Transverse colon (tissue), 4 donors: Measurements from ENCODE around the gene FZD1.

ENCODE experiments used
- CTCF ChIP-seq, 5 experiments: fragments of 200-600 bp in 3 of 5; fragments of 450-650 bp in 2 of 5; sonication (generic) in 3 of 5; IDR thresholded peaks; 1 replicate in 2 of 5; 2 replicates in 3 of 5; pipeline ENCODE4 v1.5.1; 2016 to 2017; ENCODE audit warnings: antibody characterized with exemption in 5 of 5, inconsistent platforms in 3 of 5, mild to moderate bottlenecking in 2 of 5, moderate library complexity in 1 of 5
- EP300 ChIP-seq: sonication (generic); formaldehyde crosslinking; IDR thresholded peaks from one replicate; pipeline ENCODE4 v1.6.1; 2017; ENCODE audit warnings: antibody characterized with exemption, low read depth
- POLR2A ChIP-seq: fragments of 450-650 bp; IDR thresholded peaks from one replicate; pipeline ENCODE4 v1.6.1; 2016; ENCODE audit warnings: antibody characterized with exemption, mild to moderate bottlenecking, moderate library complexity
- POLR2AphosphoS5 ChIP-seq, 3 donors: sonication (generic); formaldehyde crosslinking; IDR thresholded peaks; one replicate each; pipeline ENCODE4 v1.6.1; 2016; ENCODE audit warnings: antibody characterized with exemption in 3 of 3

GRCh38 chr7:91294639-91295220 lies 30.5 kb downstream of the FZD1 start:
- no peak for TF ChIP-seq POLR2AphosphoS5 (IDR thresholded peaks at IDR 0.05)
- no peak for TF ChIP-seq CTCF (IDR thresholded peaks at IDR 0.05)
- no peak for TF ChIP-seq POLR2A
- no peak for TF ChIP-seq EP300
